ENCODE results near the gene AKT2.

AKT2 gene

GRCh38 chr19:40320558-40320935 is 35.4 kb upstream of the AKT2 start:
- H3K4me1 ChIP-seq (ENCODE audit: control insufficient read depth, insufficient read depth, low read length, unreplicated experiment), result peaks cover 5% of the 10 kb centered on the region
- no peak overlapping the region for H3K27ac ChIP-seq (ENCODE audit: low read depth, low read length)
- no peaks in the 10 kb centered on the region; the same call in 1 of the 2 replicates for H3K36me3 ChIP-seq (ENCODE audit: insufficient read depth, low read length)
- no peaks in the 10 kb centered on the region for H3K27me3 ChIP-seq (ENCODE audit: insufficient read depth, low read length)
- H3K4me3 ChIP-seq (ENCODE audit: low read depth, low read length), result no peak overlapping the region
- no peaks in the 10 kb centered on the region for H3K79me2 ChIP-seq (ENCODE audit: control insufficient read depth, insufficient read depth, low read length, unreplicated experiment)
- H2AFZ ChIP-seq (ENCODE audit: low read length, unreplicated experiment), result no peak overlapping the region

- Histone ChIP-seq H3K79me2 (ENCODE audit: control insufficient read depth, insufficient read depth, low read length, unreplicated experiment) (no peaks in the 10 kb centered on the region), H3K27ac (ENCODE audit: low read depth, low read length) (no peak overlapping the region)
Observed at GRCh38 chr19:40317338-40317737, 32.2 kb upstream of the AKT2 start.

GRCh38 chr19:40315812-40316470 is 30.8 kb upstream of the AKT2 start:
- no peak overlapping the region for H3K27ac ChIP-seq (ENCODE audit: low read depth, low read length)
- no peak overlapping the region for H3K4me3 ChIP-seq (ENCODE audit: low read depth, low read length)
- H3K27me3 ChIP-seq (ENCODE audit: insufficient read depth, low read length), result no peaks in the 10 kb centered on the region
- no peaks in the 10 kb centered on the region for H3K4me1 ChIP-seq (ENCODE audit: control insufficient read depth, insufficient read depth, low read length, unreplicated experiment)
- no peak overlapping the region for H2AFZ ChIP-seq (ENCODE audit: low read length, unreplicated experiment)
- H3K36me3 ChIP-seq (ENCODE audit: insufficient read depth, low read length), result no peaks in the 10 kb centered on the region; the same call in 1 of the 2 replicates
- H3K79me2 ChIP-seq (ENCODE audit: control insufficient read depth, insufficient read depth, low read length, unreplicated experiment), result no peaks in the 10 kb centered on the region

More at GRCh38 chr19:40317338-40317737, 32.2 kb upstream of the AKT2 start:
- Histone ChIP-seq H3K36me3 (ENCODE audit: insufficient read depth, low read length) (no peaks in the 10 kb centered on the region; the same call in 1 of the 2 replicates), H2AFZ (ENCODE audit: low read length, unreplicated experiment) (no peak overlapping the region), H3K27me3 (ENCODE audit: insufficient read depth, low read length) (no peaks in the 10 kb centered on the region), H3K4me1 (ENCODE audit: control insufficient read depth, insufficient read depth, low read length, unreplicated experiment) (peaks cover 3% of the 10 kb centered on the region), H3K4me3 (ENCODE audit: low read depth, low read length) (no peak overlapping the region)

GRCh38 chr19:40314656-40315055 is 29.5 kb upstream of the AKT2 start:
- Histone ChIP-seq H3K36me3 (ENCODE audit: insufficient read depth, low read length) (no peaks in the 10 kb centered on the region; the same call in 1 of the 2 replicates), H3K27me3 (ENCODE audit: insufficient read depth, low read length) (no peaks in the 10 kb centered on the region), H3K79me2 (ENCODE audit: control insufficient read depth, insufficient read depth, low read length, unreplicated experiment) (no peaks in the 10 kb centered on the region), H2AFZ (ENCODE audit: low read length, unreplicated experiment) (no peak overlapping the region), H3K4me3 (ENCODE audit: low read depth, low read length) (no peak overlapping the region), H3K4me1 (ENCODE audit: control insufficient read depth, insufficient read depth, low read length, unreplicated experiment) (no peaks in the 10 kb centered on the region), H3K27ac (ENCODE audit: low read depth, low read length) (no peak overlapping the region)

- Histone ChIP-seq H3K36me3 (ENCODE audit: insufficient read depth, low read length) (no peaks in the 10 kb centered on the region; the same call in 1 of the 2 replicates), H3K27ac (ENCODE audit: low read depth, low read length) (no peak overlapping the region), H3K79me2 (ENCODE audit: control insufficient read depth, insufficient read depth, low read length, unreplicated experiment) (no peaks in the 10 kb centered on the region), H2AFZ (ENCODE audit: low read length, unreplicated experiment) (no peak overlapping the region), H3K27me3 (ENCODE audit: insufficient read depth, low read length) (no peaks in the 10 kb centered on the region), H3K4me1 (ENCODE audit: control insufficient read depth, insufficient read depth, low read length, unreplicated experiment) (no peaks in the 10 kb centered on the region), H3K4me3 (ENCODE audit: low read depth, low read length) (no peak overlapping the region)
Observed at GRCh38 chr19:40313229-40313983, 28.3 kb upstream of the AKT2 start.

- H3K27ac ChIP-seq (ENCODE audit: low read depth, low read length), result no peak overlapping the region
- H3K27me3 ChIP-seq (ENCODE audit: insufficient read depth, low read length), result no peaks in the 10 kb centered on the region
Observed at GRCh38 chr19:40312533-40312932, 27.4 kb upstream of the AKT2 start.

GRCh38 chr19:40309666-40310065 is 24.5 kb upstream of the AKT2 start:
- Histone ChIP-seq H3K27me3 (ENCODE audit: insufficient read depth, low read length) (no peaks in the 10 kb centered on the region), H3K36me3 (ENCODE audit: insufficient read depth, low read length) (no peaks in the 10 kb centered on the region), H2AFZ (ENCODE audit: low read length, unreplicated experiment) (no peak overlapping the region), H3K4me1 (ENCODE audit: control insufficient read depth, insufficient read depth, low read length, unreplicated experiment) (no peaks in the 10 kb centered on the region), H3K27ac (ENCODE audit: low read depth, low read length) (no peak overlapping the region), H3K4me3 (ENCODE audit: low read depth, low read length) (no peak overlapping the region), H3K79me2 (ENCODE audit: control insufficient read depth, insufficient read depth, low read length, unreplicated experiment) (no peaks in the 10 kb centered on the region)

More at GRCh38 chr19:40312533-40312932, 27.4 kb upstream of the AKT2 start:
- no peaks in the 10 kb centered on the region for H3K36me3 ChIP-seq (ENCODE audit: insufficient read depth, low read length)
- H3K79me2 ChIP-seq (ENCODE audit: control insufficient read depth, insufficient read depth, low read length, unreplicated experiment), result no peaks in the 10 kb centered on the region
- no peaks in the 10 kb centered on the region for H3K4me1 ChIP-seq (ENCODE audit: control insufficient read depth, insufficient read depth, low read length, unreplicated experiment)
- H2AFZ ChIP-seq (ENCODE audit: low read length, unreplicated experiment), result no peak overlapping the region
- no peak overlapping the region for H3K4me3 ChIP-seq (ENCODE audit: low read depth, low read length)

- no peak overlapping the region for H2AFZ ChIP-seq (ENCODE audit: low read length, unreplicated experiment)
- H3K27me3 ChIP-seq (ENCODE audit: insufficient read depth, low read length), result no peaks in the 10 kb centered on the region
- H3K36me3 ChIP-seq (ENCODE audit: insufficient read depth, low read length), result no peaks in the 10 kb centered on the region
- H3K4me3 ChIP-seq (ENCODE audit: low read depth, low read length), result no peak overlapping the region
- no peak overlapping the region for H3K27ac ChIP-seq (ENCODE audit: low read depth, low read length)
- H3K79me2 ChIP-seq (ENCODE audit: control insufficient read depth, insufficient read depth, low read length, unreplicated experiment), result no peaks in the 10 kb centered on the region
- H3K4me1 ChIP-seq (ENCODE audit: control insufficient read depth, insufficient read depth, low read length, unreplicated experiment), result no peaks in the 10 kb centered on the region
Observed at GRCh38 chr19:40305403-40305802, 20.3 kb upstream of the AKT2 start.

- no peak overlapping the region for H2AFZ ChIP-seq (ENCODE audit: low read length, unreplicated experiment)
- H3K4me3 ChIP-seq (ENCODE audit: low read depth, low read length), result no peak overlapping the region
- H3K27me3 ChIP-seq (ENCODE audit: insufficient read depth, low read length), result no peaks in the 10 kb centered on the region
- H3K4me1 ChIP-seq (ENCODE audit: control insufficient read depth, insufficient read depth, low read length, unreplicated experiment), result no peaks in the 10 kb centered on the region
- no peak overlapping the region for H3K27ac ChIP-seq (ENCODE audit: low read depth, low read length)
- H3K79me2 ChIP-seq (ENCODE audit: control insufficient read depth, insufficient read depth, low read length, unreplicated experiment), result no peaks in the 10 kb centered on the region
- H3K36me3 ChIP-seq (ENCODE audit: insufficient read depth, low read length), result no peaks in the 10 kb centered on the region
Observed at GRCh38 chr19:40304306-40304705, 19.2 kb upstream of the AKT2 start.

GRCh38 chr19:40303765-40304164 is 18.6 kb upstream of the AKT2 start:
- no peaks in the 10 kb centered on the region for H3K4me1 ChIP-seq (ENCODE audit: control insufficient read depth, insufficient read depth, low read length, unreplicated experiment)
- H3K4me3 ChIP-seq (ENCODE audit: low read depth, low read length), result no peak overlapping the region
- H3K27ac ChIP-seq (ENCODE audit: low read depth, low read length), result no peak overlapping the region
- no peaks in the 10 kb centered on the region for H3K79me2 ChIP-seq (ENCODE audit: control insufficient read depth, insufficient read depth, low read length, unreplicated experiment)
- no peak overlapping the region for H2AFZ ChIP-seq (ENCODE audit: low read length, unreplicated experiment)
- H3K36me3 ChIP-seq (ENCODE audit: insufficient read depth, low read length), result no peaks in the 10 kb centered on the region
- no peaks in the 10 kb centered on the region for H3K27me3 ChIP-seq (ENCODE audit: insufficient read depth, low read length)
